C4-2B (cell line): ENCODE data around the gene USP31.

Experiments used
- ZFX ChIP-seq: fragments of 450-650 bp; IDR thresholded peaks from 2 replicates; pipeline ENCODE4 v1.6.1; 2017
- TF ChIP-seq, protein P1 (sequence below): fragments of 450-650 bp; conservative IDR thresholded peaks from 2 replicates; pipeline ENCODE4 v1.5.1; 2017; ENCODE audit warnings: mild to moderate bottlenecking

GRCh38 chr16:23148166-23148512 is 1.1 kb downstream of the USP31 start:
- TF ChIP-seq, protein P1, sequence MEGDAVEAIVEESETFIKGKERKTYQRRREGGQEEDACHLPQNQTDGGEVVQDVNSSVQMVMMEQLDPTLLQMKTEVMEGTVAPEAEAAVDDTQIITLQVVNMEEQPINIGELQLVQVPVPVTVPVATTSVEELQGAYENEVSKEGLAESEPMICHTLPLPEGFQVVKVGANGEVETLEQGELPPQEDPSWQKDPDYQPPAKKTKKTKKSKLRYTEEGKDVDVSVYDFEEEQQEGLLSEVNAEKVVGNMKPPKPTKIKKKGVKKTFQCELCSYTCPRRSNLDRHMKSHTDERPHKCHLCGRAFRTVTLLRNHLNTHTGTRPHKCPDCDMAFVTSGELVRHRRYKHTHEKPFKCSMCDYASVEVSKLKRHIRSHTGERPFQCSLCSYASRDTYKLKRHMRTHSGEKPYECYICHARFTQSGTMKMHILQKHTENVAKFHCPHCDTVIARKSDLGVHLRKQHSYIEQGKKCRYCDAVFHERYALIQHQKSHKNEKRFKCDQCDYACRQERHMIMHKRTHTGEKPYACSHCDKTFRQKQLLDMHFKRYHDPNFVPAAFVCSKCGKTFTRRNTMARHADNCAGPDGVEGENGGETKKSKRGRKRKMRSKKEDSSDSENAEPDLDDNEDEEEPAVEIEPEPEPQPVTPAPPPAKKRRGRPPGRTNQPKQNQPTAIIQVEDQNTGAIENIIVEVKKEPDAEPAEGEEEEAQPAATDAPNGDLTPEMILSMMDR: no peak
- TF ChIP-seq ZFX: no peak
